Nucleus accumbens (tissue), 56 donors: ENCODE measurements around the gene TSPAN2.

ENCODE experiments used
- DNase-seq, 56 donors: peaks; one replicate each; lab custom pipeline; 2025; lab: John Stamatoyannopoulos, UW

Gene TSPAN2

DNA sequence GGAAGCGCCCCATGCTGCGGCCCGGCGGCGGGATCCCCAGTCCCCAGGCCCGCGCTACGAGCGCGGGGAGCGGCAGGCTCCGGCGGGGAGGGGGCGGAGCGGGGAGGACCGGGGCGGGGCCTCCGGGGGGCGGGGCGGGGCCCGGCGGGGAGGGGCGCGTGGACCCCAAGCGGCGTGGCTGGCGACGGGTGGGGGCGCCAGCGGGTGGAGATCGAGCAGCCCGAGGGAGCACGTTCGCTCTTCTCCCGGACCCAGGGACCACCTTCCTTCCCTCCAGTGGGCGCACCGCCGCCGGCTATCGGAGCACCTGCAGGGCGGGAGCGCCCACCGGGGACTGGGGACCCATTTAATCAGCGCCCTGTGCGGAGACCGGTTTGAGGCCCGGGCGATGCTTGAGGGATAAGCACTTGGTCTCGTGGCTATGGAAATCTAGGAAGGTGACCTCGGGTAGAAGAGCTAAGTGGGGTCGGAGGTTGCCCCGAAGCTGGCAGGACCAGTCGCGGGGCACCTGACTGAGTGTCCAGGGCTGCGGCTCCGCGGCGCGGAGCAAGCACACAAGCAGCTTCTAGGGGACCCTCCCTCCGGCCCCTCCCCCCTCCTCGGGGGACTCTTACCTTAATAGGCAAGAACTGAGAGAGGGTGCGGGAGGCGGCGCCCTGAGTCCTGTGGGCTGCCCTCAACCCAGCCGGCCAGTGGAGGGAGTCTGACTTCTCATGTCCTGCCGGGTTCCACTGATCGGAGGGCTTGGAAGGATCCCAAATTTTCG lies at the start of gene TSPAN2:
TSS of gene TSPAN2 (minus strand) at position 84 of the 766 bp plus-strand sequence. CDS start at position 13, 71 bp downstream.
- peak in 3 of 56 donors; percentile 13 to 29 (median 26) for DNase-seq

DNA sequence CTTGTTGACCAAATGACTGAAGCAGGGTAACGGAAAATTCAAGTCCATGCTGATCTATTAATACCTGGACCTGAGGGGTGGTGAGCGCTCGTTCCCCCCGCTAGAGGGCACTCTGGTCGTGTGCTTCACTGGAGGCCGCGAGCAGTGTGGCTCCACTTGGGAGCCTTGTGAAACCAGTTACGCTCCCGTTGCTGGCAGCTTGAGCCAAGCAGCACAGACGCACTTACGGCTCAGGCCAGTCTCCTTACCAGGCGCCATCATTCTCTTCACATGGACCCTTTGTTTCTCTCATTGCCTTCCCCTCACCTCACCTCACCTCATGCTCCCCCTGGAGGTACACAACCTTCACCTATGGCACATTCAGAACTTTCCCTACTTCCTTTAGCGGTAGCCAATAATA lies 49.7 kb upstream of the TSPAN2 start:
- peak in 50 of 56 donors; percentile 2 to 86 (median 42) for DNase-seq

DNA sequence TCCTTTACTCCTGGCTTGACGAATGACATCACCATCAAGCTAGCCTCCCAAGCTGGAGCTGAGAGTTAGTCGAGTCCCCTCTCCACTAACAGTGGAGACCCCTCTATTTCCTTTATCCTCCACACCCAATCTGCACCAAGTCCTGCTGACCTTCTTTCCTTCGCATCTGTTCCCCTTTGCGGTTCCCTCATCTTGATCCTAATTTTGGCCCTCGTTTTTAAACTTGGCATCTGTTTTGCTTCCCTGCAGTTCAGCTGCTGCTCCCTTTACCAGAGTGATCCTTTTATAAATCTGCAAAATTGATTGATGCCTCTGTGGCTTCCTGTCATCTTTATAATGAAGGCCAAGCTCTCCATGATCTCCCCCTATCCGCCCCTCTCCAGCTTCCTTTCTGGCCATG lies 49.0 kb upstream of the TSPAN2 start:
- no peak for DNase-seq

DNA sequence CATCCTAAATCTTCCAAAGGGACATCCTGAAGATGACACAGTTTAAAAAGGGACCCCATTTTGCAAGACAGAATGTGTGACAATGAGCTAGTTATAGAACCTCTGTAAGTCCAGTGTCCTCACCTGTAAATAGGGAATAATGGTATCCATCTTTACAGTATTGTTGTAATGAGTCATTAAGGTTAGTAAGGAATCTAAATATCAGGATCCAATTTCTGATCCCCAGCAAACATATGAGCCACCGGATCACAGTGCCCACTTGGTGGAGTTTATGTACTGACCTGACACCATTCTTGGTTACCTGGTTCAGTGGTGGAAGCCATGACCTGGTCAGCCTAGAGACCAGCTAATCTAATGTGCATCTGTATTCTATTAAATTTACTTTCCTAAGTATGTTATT lies 47.9 kb upstream of the TSPAN2 start:
- DNase-seq: no peak

DNA sequence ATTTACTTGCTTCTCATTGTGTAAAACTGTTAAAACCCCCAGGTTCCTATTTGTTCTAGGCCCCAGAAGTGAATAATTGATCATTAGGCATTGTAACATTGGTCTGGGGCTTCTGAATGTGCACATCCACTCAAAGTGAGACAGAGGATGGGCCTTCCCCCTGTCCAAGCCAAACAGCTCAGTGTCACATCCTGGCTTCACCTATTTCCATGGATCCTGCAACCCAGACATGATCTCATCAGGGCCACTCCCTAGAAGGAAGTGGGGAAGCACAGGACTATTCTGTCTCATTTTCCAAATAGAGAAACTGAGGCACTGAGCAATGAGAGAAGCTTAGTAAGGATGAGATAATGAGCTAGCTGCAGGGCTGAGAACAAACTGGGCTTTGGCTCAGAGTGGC lies 47.4 kb upstream of the TSPAN2 start:
- DNase-seq: no peak

DNA sequence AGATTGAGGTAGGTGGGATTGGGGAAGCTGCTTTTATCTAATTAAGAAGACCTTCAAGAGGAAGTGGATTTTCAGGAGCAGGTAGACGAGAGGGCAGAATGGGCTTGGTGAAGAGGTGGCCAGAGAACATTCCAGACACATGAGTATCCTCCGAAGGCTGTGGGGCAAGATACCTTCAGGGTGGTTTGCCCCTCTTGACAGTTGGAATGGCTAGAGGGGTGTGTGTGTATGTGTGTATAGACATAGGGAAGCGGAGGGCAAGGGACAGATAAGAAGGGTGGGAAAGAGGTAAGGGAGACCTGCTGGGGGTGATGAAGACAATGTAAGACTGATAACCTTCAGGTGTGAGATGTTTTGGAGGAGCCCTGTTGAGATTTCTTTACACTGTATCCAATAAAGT lies 46.8 kb upstream of the TSPAN2 start:
- no peak for DNase-seq

DNA sequence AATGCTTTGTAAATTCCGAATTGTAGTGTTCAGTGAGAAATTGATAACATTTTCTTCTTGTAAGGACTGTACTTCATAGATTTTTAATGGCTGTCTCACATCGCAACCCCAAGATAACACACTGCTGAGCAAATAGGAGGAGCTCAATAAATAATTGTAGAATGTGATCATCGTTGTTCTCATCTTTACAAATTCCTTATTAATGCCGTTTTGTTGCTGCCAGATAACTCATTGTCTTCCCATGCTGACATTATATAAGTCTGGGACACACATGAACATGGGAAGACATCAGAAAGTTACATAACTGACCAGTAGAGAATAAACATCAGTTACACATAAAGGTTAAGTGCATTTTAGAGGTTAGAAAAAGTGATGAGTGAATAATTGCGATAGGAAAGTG lies 46.4 kb upstream of the TSPAN2 start:
- no peak for DNase-seq

DNA sequence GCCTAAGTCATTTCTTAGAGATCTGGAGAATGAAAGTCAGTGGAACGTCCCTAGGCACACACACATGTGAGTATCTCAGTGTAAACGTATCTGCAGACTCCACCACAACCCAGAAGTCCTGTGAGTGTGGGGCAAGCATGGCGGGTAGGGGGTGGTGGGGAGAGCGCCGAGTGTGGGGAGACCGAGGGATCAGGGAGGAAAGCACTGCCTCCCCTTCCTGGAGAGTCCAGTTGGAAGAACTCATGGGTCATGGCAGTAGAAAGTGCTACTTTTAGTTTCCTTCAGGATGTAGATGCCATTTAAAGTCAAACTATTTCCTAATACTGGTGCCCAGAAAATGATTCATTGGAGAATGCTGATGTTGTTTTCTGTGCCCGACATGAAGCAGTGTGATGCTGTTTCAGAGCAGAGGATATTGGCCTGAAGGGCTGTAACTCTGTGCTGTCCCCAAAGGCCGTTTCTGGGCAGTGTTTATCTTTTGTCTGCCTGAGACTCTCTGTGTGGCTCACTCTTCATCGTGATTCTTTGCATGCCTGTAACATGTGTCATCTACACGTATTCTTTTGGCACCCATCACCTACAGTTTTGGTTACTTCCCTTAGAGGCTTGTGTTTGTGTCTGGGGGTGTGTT lies 45.7 kb upstream of the TSPAN2 start:
- no peak for DNase-seq

DNA sequence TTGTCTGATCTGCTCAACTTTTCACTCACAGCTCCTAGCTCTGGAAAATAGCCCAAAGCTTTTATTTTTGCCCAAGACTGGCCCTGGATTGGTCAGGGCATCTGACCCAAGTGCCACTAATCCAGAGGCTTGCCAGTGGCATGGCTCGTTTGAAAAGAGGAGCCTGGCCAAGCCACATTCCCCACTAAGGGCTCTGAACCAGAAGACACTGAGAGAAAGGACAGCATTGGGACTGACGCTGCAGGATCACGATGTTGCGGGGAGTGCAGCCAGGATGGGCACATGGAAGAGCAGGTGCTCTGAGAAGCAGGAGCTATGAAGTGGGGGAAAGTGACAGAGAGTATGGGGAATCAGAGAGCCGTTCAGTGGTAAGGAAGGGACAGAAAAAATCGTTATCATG lies 44.9 kb upstream of the TSPAN2 start:
- peak in 5 of 56 donors; percentile 1 to 17 (median 12) for DNase-seq

DNA sequence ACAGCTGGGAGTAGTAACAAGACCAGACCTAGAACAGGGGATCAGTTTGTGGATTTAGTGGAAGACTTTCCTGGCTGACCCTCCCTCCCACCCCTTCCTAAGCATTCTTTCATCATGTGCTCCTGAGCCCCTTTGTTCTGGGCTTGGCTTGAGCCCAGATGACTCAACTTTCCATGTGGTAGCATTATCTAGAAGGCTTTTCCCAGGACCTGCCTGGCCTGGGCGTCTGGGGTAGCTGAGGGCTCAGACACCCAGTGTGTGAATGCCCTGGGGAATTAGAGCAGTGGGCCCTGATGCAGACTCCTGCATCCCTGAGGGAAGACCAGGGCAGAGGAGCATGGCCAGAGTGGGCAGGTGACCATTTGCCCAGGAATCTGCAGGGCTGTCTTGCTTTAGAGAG lies 44.1 kb upstream of the TSPAN2 start:
- DNase-seq: no peak

DNA sequence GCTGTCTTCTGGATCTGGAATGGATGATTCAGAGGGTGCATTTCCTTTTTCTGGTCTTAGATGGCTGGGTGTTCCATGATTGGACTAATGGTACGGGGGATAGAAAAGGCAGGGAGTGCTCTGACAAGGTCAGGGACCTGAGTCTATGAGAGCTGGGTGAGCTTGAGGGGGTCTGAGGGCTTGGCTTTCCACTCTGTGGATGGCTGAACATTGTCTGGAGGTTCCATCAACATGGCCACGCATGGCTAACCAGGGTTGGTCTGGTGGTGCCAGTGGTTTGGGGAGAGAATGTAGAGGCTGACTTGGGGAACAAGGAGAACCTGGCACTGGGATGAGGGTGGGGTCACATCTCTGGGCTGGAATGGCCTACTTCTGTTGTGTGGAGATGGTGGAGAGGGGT lies 41.5 kb upstream of the TSPAN2 start:
- DNase-seq: no peak

DNA sequence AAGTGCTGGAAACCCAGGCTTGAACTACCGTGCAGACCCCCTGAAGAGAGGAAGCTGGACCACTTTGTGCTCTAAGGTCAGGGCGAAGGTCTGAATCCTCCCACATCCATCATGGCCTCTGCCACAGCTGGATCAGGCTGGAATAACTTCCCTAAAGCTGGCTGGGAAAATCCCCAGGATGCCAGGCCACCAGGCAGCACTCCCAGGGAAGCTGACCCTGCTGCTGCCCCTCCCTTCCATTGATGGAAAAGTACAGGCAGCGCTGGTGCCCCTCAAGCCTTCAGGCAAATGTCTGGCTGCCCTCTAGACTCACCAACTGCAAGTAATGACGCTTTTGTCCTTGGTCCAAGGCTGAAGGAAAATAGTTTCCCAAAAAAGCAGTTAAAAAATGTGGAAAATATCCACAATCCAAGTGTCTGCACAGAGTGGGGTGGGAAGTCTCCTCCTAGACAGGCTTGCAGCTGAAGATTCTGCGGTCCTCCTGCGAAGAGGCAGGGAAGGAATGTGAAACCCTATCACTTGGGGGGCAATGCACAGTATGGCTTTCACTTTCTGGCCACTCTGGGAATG lies 39.9 kb upstream of the TSPAN2 start:
- DNase-seq: no peak

DNA sequence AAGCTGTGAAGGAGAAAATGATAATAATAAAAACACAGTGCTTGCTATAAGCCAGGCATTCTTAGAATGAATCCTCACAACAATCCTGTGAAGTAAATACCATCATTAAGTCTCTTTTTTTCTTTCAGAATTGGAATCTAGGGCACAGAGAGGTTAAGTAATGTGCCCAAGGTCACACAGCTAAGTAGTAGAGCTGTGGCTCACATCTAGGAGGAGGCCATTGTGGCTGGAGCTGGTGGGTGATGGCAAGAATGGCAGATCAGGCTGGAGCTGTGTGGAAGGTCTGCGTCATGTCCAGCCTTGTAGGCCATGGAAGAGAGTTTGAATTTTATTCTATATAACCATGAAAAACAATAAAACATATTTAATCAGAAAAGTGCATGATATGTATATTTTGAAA lies 38.2 kb upstream of the TSPAN2 start:
- DNase-seq: no peak

DNA sequence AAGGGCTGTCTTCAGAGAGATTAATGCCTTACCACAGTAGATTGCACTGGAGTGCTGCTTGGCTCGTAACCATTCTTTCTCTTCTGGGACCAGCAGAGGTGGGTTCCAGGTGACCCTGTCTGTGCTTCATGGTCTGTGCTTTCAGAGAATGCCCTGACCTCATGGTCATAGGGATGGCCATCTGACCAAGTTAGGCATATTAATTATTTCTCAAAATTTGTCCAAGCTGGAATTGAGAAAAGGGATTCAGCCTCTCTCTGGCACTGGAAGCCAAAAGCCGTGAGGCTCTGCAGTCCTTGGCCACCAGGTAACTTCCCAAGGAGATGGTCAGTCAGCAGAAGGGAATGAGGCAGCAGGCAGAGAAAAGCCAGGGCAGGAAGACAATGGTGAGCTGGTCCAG lies 37.2 kb upstream of the TSPAN2 start:
- no peak for DNase-seq

DNA sequence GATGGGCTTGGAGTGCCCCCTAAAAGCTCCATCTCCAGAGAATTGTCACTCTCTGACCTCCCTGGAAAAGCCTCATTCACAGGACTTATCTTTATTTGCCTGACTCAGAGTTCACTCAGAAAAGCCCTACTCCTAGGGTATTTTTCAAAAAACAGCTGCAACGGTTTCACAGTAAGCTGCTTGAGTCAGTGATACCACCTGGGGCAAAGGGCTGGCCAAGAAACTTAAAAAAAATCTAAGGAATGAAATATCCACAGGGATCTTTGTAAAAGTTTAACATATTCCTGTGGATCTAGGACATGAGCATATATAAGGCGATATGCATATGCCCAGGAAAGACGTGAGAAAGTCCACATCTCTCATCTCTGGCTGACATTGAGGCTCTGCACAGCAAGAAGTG lies 33.8 kb upstream of the TSPAN2 start:
- no peak for DNase-seq

DNA sequence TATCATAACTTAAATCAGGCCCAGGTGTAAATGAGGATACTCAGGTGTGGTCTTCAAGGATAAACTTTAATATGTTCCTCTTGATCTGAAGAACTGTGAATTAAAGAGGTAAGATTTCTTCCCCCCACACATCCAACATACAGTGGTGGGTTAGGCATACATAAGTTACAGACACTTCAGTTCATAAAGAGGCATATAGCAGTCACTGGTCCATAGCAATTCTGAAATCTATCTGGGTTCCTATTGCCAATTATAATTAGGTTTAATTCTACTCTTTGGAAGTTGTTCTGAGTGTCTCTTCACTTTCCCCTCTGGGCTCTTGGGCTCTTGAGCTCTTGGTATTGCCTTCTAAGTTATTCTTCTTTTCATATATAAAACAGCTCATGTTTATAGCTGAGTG lies 32.5 kb upstream of the TSPAN2 start:
- DNase-seq: no peak

DNA sequence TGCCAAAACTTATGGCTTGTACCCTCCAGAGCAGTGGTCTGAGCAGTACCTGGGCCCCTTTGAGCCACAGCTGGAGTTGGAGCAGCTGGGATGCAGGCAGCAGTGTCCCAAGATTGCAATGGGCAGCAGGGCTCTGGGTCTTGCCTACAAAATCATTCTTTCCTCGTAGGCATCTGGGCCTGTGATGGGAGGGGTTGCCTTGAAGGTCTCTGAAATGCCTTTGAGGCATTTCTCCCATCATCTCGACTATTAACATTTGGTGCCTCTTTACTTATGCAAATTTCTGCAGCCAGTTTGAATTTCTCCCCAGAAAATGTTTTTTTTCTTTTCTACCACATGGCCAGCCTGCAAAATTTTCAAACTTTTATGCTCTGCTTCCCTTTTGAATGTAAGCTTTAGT lies 31.0 kb upstream of the TSPAN2 start:
- no peak for DNase-seq

DNA sequence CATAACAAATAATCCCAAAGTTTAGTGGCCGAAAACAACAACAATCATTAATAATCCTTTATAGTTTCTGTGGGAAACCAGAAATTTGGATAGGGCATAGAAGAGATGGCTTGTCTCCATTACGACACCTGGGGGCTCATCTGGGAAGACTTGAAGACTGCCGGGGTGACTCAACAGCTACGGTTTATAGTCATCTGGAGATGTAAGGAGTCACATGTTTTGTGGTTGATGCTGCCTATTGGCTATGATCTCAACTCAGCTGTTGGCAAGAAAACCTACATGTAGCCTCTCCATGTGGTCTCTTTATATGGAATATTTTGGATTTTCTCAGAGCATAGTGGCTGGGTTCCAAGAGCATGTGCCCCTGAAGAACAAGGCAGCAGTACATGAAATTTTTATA lies 29.3 kb upstream of the TSPAN2 start:
- DNase-seq: no peak

DNA sequence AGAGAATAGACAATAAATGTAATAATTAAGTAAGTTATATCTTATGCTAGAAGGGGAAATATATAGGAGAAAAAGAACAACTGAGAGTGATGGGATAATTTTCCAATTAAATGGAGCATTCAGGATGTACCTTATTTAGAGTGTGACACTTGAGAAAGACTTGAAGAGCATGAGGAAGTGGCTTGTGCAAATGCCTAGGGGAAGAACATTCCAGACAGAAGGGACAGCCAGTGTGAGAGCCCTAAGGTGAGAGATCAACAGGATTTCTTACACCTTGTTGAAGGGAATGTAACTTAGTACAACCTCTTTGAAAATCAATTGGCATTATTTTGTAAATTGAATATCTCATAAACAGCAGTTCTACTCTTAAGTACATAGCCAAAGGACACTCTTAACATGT lies 28.8 kb upstream of the TSPAN2 start:
- no peak for DNase-seq

DNA sequence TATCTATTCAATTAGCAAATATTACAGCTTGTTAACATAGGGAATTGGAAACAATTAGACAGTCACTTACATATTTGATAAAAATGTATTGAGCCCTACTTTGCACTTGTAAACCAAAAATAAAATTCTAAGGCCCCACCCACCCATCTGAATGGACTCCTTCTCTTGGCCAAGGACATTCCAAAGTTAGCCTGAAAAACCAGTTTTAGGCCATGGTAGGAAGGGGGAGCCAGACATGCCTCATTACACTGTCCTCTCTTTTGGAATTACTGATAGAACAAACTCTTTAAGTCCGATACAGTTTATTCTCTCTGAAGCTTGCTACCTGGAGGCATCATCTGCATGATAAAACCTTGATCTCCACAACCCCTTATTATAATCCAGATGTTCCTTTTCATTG lies 28.0 kb upstream of the TSPAN2 start:
- DNase-seq: no peak

DNA sequence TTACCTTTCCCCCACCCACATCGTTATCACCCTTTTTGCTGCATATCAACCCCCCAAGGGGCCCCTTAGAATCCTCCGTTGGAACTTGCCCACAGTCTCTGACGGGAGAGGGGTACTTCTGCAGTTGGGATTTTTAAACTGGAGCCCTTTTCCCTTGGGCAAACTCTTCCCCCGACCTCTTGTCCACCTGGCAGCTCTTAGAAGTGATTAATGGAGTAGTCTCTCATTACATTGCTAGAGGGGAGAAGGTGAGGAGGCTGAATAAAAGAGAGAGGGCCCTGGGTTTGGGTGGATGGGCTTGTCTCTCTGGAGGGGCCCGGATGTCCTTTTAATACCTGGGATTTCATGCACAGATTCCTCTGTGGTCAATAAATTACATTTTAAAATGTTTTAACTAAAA lies 27.2 kb upstream of the TSPAN2 start:
- DNase-seq: no peak

DNA sequence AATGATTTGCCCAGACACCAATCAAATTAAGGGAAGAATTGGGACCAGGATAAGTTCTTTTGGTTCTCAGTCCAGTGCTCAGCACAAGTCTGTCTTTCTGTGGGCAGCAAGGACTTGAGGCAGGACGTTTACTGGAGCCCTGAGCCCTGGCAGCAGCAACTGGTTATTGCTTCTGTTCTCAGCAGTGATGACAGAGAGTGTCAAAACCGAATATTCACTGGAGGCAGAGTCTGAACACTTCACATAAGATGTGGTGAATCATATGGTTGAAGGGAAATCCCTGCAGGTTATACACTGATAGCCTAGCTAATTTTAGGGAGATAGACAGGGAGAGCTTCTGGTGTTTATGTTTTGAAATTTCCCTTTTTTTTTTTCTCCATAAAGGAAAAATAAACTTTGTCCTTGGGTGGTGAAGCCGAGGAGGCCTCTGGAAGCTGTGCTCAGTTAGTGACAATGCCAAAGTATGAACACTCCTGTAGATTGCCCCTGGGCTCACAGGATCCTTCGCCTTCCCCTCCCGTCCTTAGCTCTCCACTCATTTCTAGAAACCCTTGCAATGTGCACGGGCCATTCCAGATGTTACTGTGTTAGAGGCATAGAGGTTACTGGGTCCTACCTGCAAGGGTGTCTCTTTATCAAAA lies 26.3 kb upstream of the TSPAN2 start:
- no peak for DNase-seq
